ENCODE measurements around the gene RPE.

Gene RPE

DNA sequence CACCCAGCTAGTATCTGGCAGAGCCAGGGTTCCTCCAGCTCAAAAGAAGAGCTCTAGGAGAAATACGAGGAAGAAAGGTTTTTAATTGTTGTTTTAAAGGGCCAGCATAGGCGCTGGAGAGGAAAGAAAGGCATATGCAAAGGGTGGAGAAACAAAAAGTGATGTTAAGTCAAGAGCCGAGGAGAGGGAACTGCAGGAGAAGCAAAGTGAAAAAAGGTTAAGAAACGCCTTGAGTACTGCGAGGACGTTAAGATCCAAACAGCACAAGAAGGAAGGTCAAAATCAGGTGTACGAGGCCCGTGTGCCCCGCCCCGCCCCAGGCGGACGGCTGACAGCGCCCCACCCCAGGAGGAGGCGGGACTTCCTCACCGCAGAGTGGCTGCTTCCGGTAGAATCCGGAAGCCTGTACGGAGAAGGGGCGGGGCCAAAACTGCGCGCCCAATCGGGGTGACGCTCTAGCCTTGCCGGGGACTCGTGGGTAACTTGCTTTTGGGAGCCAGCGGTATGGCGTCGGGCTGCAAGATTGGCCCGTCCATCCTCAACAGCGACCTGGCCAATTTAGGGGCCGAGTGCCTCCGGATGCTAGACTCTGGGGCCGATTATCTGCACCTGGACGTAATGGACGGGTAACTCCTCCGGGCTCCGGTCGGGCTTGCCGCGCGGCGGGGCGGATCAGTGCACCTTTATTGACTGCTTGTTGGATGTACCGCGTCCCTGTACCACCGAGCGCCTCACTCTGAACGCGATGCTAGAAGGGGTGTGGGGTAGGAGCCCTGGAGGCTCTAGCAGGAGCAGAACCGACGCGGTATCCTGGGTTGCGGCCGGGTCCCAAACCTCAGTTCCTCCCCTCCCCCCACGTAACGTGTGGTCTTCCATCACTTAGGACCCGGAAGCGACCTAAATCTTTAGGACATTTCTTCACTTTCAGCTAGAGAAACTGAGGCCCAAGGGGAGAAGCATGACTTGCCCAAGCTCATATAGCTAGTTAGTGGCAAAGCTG, at the start of gene RPE:
TSS of gene RPE (plus strand) at position 481 of the 1,000 bp plus-strand sequence. CDS start at position 505, 24 bp downstream.
- peak within 1 kb of the TSS; percentile 93 for H3K4me3 ChIP-seq (ENCODE audit: low read length)
- H4K20me1 ChIP-seq (ENCODE audit: control insufficient read depth, insufficient read depth, low read depth, low read length) = peaks cover 7% of the 10 kb centered on the region; the same call in 1 of the 2 replicates
- no peaks in the 10 kb centered on the region for H3K27me3 ChIP-seq (ENCODE audit: control insufficient read depth, low read length)
- no peaks in the 10 kb centered on the region for H3F3A ChIP-seq (ENCODE audit: control insufficient read depth, insufficient read depth)
- peaks cover 54% of the 10 kb centered on the region for H3K79me2 ChIP-seq (ENCODE audit: control insufficient read depth, low read length)
- peak within 1 kb of the TSS; percentile 57 for H3K27ac ChIP-seq (ENCODE audit: low read depth, low read length)
- no peaks in the 10 kb centered on the region for H3K9me2 ChIP-seq (replicated peaks; ENCODE audit: control insufficient read depth, low read length)
- peak within 1 kb of the TSS; percentile 99 for H3K4me2 ChIP-seq (ENCODE audit: low read length)
- H3K9me3 ChIP-seq (ENCODE audit: control insufficient read depth, insufficient read depth, low read length) = no peaks in the 10 kb centered on the region
- peaks cover 32% of the 10 kb centered on the region for H3K4me1 ChIP-seq (ENCODE audit: control insufficient read depth, low read length)
- peaks cover 38% of the 10 kb centered on the region for H3K36me3 ChIP-seq (ENCODE audit: control insufficient read depth, low read length)
- TF ChIP-seq, protein P1, sequence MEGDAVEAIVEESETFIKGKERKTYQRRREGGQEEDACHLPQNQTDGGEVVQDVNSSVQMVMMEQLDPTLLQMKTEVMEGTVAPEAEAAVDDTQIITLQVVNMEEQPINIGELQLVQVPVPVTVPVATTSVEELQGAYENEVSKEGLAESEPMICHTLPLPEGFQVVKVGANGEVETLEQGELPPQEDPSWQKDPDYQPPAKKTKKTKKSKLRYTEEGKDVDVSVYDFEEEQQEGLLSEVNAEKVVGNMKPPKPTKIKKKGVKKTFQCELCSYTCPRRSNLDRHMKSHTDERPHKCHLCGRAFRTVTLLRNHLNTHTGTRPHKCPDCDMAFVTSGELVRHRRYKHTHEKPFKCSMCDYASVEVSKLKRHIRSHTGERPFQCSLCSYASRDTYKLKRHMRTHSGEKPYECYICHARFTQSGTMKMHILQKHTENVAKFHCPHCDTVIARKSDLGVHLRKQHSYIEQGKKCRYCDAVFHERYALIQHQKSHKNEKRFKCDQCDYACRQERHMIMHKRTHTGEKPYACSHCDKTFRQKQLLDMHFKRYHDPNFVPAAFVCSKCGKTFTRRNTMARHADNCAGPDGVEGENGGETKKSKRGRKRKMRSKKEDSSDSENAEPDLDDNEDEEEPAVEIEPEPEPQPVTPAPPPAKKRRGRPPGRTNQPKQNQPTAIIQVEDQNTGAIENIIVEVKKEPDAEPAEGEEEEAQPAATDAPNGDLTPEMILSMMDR (IDR thresholded peaks at IDR 0.05; ENCODE audit: low read depth, low read length, poor library complexity, severe bottlenecking) = no peak
- no peak for TF ChIP-seq EZH2phosphoT487 (IDR thresholded peaks at IDR 0.05; ENCODE audit: borderline replicate concordance, low read length)

DNA sequence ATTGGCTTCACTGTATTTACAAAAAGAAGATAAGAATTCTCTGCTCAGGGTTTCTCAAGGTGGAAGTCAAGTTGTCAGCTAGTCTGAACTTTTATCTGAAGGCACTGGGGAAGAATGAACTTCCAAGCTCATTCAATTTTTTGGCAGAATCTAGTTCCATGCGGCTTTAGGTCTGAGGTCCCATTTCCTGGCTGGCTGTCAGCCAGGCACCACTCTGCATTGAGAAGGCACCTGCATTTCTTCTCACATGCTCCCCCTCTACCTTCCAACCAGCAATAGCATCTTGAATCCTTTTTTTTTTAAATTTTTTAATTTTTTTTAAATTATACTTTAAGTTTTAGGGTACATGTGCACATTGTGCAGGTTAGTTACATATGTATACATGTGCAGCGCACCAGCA, 46.2 kb upstream of the RPE start:
- Histone ChIP-seq H4K20me1 (ENCODE audit: control insufficient read depth, insufficient read depth, low read depth, low read length) (no peaks in the 10 kb centered on the region), H3K27me3 (ENCODE audit: control insufficient read depth, low read length) (peaks cover 4% of the 10 kb centered on the region; the same call in 1 of the 2 replicates), H3K9me2 (replicated peaks; ENCODE audit: control insufficient read depth, low read length) (no peaks in the 10 kb centered on the region), H3K79me2 (ENCODE audit: control insufficient read depth, low read length) (no peaks in the 10 kb centered on the region), H3K4me1 (ENCODE audit: control insufficient read depth, low read length) (no peaks in the 10 kb centered on the region), H3K4me3 (ENCODE audit: low read length) (no peak overlapping the region), H3K36me3 (ENCODE audit: control insufficient read depth, low read length) (no peaks in the 10 kb centered on the region), H3K9me3 (ENCODE audit: control insufficient read depth, insufficient read depth, low read length) (no peaks in the 10 kb centered on the region), H3K4me2 (ENCODE audit: low read length) (no peak overlapping the region), H3F3A (ENCODE audit: control insufficient read depth, insufficient read depth) (no peaks in the 10 kb centered on the region), H3K27ac (ENCODE audit: low read depth, low read length) (no peak overlapping the region)
- no peak for TF ChIP-seq EZH2phosphoT487 (IDR thresholded peaks at IDR 0.05; ENCODE audit: borderline replicate concordance, low read length)
- TF ChIP-seq, protein P1 (IDR thresholded peaks at IDR 0.05; ENCODE audit: low read depth, low read length, poor library complexity, severe bottlenecking) = no peak

DNA sequence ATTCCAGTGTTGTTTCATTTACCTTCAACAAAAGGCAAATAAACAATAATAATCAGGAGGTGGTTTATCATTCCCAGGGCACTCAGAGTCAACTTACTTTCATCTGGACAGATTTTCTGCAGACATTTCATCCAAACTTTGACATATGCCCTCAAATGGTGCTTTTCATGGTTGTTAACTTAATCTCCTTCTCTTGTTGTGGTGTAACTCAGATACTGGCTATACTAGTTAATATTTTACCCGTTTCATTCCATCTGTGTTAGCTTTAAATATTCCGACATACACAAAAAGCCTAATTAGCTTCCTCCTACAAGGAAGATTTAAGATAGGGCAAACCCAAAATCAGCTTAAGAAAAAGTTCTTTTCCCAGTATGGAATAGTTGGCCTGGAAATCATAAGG, 44.4 kb upstream of the RPE start:
- TF ChIP-seq EZH2phosphoT487 (IDR thresholded peaks at IDR 0.05; ENCODE audit: borderline replicate concordance, low read length) = no peak
- TF ChIP-seq, protein P1 (IDR thresholded peaks at IDR 0.05; ENCODE audit: low read depth, low read length, poor library complexity, severe bottlenecking) = no peak
- H3K4me3 ChIP-seq (ENCODE audit: low read length) = no peak overlapping the region
- no peaks in the 10 kb centered on the region for H3K4me1 ChIP-seq (ENCODE audit: control insufficient read depth, low read length)
- H3K79me2 ChIP-seq (ENCODE audit: control insufficient read depth, low read length) = no peaks in the 10 kb centered on the region
- no peaks in the 10 kb centered on the region for H3K36me3 ChIP-seq (ENCODE audit: control insufficient read depth, low read length)
- H3K9me3 ChIP-seq (ENCODE audit: control insufficient read depth, insufficient read depth, low read length) = no peaks in the 10 kb centered on the region
- peaks cover 4% of the 10 kb centered on the region; the same call in 1 of the 2 replicates for H3K27me3 ChIP-seq (ENCODE audit: control insufficient read depth, low read length)
- no peaks in the 10 kb centered on the region for H3F3A ChIP-seq (ENCODE audit: control insufficient read depth, insufficient read depth)
- no peak overlapping the region for H3K27ac ChIP-seq (ENCODE audit: low read depth, low read length)
- H3K9me2 ChIP-seq (replicated peaks; ENCODE audit: control insufficient read depth, low read length) = no peaks in the 10 kb centered on the region
- no peaks in the 10 kb centered on the region for H4K20me1 ChIP-seq (ENCODE audit: control insufficient read depth, insufficient read depth, low read depth, low read length)
- no peak overlapping the region for H3K4me2 ChIP-seq (ENCODE audit: low read length)

Measured in DOHH2 (cell line).